Activated CD4-positive, alpha-beta T cell treated with anti-CD3 and anti-CD28 coated beads for 1 hour (primary cell): ENCODE measurements around the gene TYMP.
"Not testable (repeated sequence)": the region's sequence is repeated elsewhere in the genome, so short reads cannot be mapped to it uniquely, and the experiment has no call there.

Experiments used
- DNase-seq: peaks from one replicate; pipeline ENCODE4 v3.0.0-alpha.2; 2020

The TYMP gene

GRCh38 chr22:50523806-50524675 is 5.8 kb downstream of the TYMP start:
- no peak for DNase-seq

GRCh38 chr22:50523458-50523805 is 6.4 kb downstream of the TYMP start:
- DNase-seq = no peak

DNA sequence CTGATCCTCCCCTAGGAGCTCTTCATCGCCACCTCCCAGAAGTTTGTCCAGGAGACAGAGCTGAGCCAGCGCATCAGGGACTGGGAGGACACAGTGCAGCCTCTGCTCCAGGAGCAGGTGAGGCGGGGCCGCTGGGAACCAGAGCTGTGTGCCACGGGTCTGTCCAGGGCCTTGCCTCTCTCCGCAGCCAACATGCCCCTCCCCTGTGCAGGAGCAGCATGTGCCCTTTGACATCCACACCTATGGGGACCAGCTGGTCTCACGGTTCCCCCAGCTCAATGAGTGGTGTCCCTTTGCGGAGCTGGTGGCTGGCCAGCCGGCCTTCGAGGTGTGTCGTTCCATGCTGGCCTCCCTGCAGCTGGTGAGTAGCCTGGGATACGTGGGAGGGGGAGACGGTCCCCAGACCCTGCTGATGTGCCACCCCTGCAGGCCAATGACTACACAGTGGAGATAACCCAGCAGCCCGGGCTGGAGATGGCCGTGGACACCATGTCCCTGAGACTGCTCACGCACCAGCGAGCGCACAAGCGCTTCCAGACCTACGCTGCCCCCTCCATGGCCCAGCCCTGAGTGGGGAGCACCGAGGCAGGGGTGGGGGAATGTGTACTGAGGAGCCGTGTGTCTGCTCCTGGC is 6.9 kb downstream of the TYMP start:
- no peak for DNase-seq

- no peak for DNase-seq
These were observed 7.5 kb downstream of the TYMP start for GRCh38 chr22:50522208-50522805.

DNA sequence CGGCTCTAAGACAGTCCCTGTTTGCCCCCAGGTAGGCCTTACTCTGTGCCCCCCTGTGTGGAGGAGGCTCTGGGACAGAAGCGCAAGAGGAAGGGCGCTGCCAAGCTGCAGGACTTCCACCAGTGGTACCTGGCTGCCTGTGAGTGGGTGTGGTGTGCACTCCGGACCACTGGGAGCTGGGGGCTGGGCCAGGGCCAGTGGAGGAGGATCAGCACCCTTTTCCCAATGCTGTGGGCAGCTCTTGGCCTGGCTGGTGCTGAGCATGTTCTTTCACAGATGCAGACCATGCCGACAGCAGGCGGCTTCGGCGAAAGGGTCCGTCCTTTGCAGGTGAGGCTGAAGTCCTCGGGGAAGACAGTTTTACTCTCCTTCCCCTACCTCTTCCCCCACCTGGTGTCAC is 8.1 kb downstream of the TYMP start:
- DNase-seq = no peak

DNA sequence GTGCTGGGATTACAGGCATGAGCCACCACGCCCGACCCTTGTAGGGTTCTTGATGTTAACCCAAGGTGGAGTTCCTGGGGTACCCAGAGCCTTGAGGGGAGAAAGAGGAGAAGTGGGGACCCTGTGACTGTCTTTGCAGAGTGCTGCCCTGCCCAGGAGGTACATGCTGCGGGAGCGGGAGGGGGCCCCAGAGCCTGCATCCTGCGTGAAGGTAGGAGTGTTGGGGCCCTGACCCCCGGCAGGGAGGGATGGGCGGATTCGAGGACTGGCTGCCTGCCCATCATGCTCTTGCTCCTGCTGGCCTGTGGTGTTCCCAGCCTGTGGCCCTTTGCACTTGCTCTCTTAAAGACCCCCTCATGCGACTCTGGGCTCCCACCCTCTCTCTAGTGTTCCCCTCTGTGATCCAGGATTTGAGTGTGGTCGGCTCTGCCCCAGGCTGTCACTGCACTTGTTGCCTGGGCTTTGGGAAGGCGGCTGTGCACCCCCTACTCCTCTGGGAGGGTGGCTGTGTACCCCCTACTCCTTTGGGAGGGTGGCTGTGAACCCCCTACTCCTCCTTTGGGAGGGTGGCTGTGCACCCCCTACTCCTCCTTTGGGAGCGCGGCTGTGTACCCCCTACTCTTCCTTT is 8.9 kb downstream of the TYMP start:
- DNase-seq = no peak

- DNase-seq = not testable (repeated sequence)
These were observed 9.6 kb downstream of the TYMP start for GRCh38 chr22:50520184-50520583.

GRCh38 chr22:50519151-50519550 is 10.7 kb downstream of the TYMP start:
- DNase-seq = no peak

DNA sequence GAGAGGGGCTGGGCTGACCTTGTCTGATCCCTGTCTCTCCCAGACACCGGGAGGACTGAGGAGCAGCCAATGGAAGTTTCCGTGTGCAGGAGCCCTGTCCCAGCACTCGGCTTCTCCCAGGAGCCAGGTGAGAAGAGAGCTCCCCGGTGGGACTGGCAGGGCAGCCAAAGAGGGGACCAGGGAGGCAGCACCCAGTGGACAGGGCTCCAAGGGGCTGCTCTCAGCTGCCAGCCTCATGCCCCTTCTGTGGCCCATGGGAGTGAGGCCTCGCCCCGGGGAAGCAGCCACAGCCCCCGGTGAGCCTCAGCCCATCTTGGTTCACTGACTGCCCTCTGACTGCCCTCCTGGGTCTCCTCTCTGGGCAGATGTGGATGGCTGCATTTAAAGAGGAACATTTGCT is 11.2 kb downstream of the TYMP start:
- no peak for DNase-seq

- no peak for DNase-seq
These were observed 12.1 kb downstream of the TYMP start for GRCh38 chr22:50517495-50518260.

DNA sequence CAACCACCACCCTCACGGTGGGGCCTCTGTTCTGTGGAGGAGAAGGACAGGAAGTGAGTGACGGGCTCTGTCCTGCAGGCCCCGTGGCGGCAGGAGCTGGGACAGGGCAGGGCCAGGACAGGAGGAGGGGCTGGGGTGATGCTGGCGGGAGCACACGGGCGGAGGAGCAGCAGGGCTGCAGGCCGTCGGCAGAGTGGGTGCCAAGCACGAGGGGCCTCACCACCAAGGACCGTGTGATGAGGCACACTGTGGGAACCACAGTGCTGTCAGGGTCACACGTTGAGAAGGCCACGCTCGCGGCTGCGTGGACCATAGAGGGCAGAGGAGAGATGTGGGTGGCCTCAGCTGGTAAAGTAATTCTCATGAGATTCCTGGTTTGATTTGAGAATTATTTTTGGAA is 12.9 kb downstream of the TYMP start:
- DNase-seq = no peak

- DNase-seq = no peak
These were observed 13.7 kb downstream of the TYMP start for GRCh38 chr22:50516068-50516467.

DNA sequence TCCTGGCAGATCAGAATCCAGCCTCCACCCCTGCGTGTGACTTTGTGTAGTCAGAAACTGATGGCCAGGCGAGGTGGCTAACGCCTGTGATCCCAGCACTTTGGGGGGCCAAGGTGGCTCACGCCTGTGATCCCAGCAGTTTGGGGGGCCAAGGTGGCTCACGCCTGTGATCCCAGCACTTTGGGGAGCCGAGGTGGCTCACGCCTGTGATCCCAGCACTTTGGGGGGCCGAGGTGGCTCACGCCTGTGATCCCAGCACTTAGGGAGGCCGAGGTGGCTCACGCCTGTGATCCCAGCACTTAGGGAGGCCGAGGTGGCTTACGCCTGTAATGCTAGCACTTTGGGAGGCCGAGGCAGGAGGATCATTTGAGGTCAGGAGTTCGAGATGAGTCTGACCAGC is 16.6 kb downstream of the TYMP start:
- no peak for DNase-seq

DNA sequence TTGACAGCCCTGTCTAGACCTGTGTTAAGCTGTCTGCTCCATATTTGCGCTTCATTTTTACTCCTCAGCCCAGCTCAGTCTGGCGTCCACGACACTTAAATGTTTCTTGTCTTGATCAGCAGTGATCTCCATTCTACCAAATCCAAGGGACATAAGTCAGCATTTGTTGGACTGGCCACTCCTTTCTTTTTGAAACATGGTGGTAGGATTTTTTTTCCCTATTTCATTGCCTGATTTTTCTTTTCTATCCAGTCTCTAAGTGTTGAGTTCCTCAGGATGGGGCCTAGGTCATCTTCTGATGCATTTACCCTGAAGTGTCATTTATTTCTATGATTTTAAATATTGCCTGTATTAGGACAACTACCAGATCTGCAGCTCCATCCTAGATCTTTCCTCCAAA is 20.9 kb downstream of the TYMP start:
- no peak for DNase-seq

DNA sequence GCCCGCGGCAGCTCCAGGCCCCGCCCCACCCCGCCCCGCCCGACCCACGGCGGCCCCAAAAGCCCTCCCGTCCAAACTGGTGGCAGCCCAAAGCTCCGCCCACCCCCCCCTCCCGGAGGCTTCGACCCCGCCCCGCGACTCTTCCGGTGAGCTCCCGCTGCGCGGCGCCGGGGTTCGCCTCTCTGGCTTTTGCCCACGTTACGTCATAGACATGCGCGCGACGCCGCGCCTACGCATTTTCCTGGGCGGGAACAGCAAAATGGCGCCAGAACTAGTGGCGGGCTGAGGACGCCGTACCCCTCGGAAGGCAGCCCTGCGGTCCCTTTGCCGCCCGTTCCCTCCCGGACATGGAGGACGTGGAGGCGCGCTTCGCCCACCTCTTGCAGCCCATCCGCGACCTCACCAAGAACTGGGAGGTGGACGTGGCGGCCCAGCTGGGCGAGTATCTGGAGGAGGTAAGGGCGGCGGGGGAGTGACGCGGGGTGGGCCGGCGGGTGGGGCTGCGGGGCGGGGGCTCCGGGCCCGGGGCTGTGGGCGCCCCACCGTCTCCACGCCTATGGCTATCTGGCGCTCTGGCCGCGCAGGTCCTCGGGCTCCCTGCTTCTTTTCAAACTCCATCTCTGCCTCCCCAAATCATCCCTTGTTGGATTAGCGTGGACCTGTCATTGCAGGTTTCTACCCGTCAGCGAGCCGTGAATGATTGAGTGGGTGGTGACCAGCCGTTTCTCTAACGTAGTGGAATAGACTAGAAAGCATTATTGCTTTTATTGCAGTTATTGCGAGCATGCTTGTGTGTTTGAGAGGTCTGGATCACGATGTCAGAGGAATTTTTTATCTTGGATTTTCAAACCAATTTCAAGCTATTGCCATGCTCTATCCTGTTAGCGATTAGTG is 21.6 kb downstream of the TYMP start, which contains the start of gene NCAPH2:
Gene NCAPH2, plus strand, starts transcription at position 234 of the 894 bp plus-strand sequence. Its CDS starts 114 bp downstream, at position 348.
- peak; percentile 98 for DNase-seq

DNA sequence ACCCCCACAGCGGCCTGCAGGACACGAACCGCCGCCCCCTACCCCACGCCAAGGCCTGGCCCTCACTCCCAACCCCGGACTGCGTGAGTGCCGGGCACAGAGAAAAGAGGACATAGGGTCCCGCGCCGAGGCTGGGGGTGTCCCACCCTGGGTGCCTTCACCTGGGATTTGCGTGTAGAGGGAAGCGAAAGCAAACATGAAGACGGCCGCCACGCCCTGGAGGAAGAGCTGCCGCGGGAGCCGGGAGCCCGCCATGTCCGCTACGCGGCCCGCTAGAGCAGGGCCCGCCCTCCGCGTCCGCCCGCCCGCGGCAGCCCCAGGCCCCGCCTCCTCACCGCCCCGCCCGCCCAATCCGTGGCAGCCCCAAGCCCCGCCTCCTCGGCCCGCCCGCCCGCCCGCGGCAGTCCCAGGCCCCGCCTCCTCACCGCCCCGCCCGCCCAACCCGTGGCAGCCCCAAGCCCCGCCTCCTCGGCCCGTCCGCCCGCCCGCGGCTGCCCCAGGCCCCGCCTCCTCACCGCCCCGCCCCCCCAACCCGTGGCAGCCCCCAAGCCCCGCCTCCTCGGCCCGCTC is 22.3 kb downstream of the TYMP start, which contains the start of gene LMF2:
Gene LMF2, minus strand, starts transcription at position 282 of the 570 bp plus-strand sequence. Its CDS starts 27 bp downstream, at position 255.
- DNase-seq = peak; percentile 92

DNA sequence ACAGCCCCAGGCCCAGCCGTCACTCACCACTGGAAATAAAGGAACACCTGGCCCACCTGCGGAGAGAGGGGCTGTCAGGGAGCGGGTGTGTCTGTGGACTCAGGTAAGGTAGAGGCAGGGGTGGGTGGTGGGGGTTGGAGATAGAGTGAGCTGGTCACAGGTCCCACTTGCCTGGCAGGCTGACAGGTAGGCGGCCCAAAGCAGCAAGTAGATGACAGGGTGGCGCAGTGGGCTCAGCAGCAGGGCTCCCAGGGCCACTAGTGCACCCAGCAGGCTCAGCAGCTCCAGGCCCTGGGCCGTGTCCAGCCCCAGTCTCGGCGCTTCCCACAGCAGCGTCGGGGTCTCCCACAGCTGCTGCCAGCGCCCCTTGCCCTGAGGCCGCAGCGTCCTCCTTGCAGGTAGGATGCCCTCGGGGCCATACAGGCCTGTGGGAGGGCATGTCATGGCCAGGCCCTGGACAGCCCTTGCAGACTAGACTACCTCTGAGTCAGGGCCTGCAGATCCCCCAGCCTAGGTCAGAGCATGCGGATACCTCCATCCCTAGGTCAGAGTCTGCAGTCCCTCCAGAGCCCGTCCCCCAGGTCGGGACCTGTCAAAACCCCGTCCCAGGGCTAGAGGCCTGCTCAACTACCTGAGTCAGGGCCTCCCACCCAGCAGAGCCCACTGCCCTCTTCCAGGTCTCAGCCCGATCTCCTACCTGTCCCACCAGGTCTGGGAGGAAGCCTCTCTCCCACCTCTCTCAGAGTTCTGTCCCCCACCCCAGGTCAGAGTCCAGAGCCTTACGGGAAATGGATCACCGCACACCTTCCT is 23.0 kb downstream of the TYMP start:
- DNase-seq = no peak

DNA sequence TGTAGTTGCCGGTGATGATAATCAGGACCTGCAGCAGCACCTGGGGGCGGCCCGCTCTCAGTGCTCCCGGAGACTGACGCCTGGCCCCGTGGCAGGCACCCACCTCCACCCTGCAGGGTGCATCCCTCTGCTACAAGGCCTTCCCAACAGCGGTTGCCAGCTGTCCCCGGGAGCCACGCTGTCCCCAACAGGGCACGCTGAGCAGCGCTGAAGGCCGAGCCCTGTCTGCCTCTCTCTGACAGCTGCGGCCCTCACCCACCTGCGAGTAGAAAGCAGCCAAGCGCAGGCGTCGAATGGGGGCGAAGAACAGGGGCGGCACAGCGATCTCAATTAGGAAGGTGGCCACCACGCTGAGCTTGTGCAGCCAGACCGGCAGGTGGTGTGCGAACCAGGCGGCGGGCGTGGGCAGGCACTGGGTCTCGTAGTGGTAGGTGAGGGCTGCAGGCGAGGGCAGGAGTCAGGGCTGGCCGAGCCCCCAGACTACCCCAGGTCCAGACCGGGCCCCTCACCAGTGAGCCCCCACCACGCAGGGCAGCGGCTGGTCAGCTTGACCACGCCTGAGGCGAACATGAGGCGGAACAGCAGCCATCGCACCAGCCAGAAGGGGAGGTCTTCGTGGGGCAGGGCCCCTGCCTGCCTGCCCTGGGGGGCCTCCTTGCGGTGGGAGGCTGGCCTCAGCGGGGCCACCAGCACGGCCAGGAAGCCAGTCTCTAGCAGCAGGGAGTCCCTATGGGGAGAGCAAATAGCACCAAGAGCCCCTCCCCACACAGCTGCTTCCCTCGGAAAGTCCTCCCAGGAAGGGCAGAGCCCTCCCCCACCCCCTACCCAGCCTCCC is 23.8 kb downstream of the TYMP start:
- no peak for DNase-seq

- DNase-seq = no peak
These were observed 24.5 kb downstream of the TYMP start for GRCh38 chr22:50505276-50505775.
